HG02623 (cell line): ENCODE measurements around the gene GGCX.
"Not testable (repeated sequence)": the region's sequence is repeated elsewhere in the genome, so short reads cannot be mapped to it uniquely, and the experiment has no call there.

Experiments used
- ATAC-seq: cut with Tn5 transposase; IDR thresholded peaks from one replicate; pipeline ENCODE4 v1.9.1; 2021; ENCODE audit warnings: moderate library complexity; ENCODE audit not compliant: unreplicated experiment

Gene GGCX

DNA sequence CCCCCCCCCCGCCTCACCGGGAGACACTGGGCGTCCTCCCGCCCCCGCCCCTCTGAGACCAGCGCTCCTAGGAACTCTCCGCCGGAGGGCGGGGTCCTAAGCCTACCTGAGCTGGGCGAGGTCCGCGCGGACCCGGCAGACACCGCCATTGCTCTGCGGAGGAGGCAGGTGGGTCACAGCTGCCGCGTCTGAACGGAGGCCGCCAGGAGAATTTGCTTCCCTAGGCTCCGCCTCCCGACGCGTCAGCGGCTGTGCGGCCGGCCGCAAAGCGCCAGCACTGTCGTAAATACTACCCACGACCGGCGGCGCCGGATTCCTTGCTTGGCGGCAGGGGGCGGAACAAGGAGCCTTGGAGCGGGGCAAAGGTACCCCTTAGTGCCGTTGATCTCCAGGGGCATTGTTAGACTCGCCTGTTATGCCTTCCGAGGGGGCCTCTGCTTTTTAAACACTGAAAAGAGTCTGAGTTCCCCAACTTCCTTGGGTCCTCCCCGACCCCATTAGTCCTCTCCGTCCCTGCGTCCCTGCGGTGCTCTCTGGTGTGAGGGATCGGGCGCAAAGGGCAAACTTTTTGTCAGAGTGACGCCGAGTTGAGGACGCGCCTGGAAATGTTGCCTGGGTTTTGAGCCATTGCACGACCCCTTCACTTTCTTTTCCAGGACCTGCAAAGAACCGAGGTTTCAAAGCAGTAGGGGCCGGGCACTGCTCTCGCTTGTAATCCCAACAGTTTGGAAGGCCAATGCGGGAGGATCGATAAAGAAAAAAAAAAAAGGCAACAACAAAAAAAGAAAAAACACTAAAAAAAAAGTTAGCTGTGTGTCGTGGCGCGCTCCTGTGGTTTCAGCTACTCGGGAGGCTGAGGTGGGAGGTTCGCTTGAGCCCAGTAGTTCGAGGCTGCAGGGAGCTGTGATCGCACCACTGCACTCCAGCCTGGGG, at the start of gene GGCX:
GGCX (minus strand) TSS at position 214 of the 933 bp plus-strand sequence; CDS start at position 149, 65 bp downstream.
- peak; percentile 87 for ATAC-seq

DNA sequence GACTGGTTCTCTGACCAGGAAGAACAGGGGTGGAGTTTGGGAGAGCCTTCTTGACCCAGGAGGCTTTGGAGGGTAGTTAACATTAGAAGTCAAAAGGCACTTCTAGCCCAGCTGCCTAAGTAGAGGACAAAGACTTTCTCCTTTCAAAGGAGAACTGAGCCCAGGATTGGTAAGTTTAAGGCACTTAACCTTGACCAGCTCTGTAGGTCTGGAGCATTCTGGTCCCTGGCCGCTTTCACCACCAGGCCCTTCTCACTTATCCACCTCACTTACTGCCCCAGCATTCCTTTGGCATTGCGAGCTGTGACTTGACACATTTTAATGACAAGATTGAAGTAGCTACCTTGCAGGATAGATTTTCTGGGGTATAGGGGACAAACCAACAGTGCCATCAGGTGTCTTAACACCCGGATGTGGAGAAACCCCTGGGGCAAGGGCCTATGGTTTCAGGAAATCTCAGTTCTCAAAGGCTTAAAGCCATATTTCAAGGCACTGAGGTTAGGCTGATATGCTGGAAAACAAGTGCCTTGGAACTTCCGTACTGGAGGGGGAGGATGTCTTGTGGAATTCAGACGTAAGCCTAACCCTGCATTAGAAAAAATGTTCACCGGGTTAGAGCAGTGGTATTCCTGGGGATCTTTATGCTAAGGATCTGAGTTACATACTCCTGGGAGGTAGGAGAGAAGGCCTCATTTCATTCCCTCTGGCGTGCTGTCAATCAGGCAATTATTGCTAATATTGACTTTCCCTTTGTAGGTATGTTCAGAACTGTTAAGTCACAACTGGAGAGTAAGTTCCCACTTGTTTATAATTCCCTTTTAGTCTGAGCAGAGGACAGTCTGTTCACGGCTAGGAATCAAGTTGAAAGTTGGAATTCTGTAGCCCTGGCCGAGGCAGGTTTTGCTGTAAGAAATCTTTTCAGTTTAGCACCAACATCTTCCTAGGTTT, 46.2 kb upstream of the GGCX start:
- ATAC-seq = no peak

DNA sequence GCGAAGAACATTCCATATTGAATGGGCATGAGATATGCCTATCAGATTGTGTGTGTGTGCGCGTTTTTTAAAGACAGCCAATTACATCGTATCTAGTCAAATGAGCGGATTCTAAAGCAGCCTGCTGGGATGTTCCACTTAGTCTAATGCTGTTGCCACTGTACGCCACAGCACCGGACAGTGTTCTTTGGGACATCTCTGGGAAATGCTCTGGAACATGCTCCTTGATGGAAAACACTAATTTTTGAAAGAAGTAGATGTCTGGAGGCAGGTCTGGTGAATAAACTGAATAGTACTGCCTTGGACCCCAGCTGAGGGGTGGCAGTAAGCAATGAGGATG, 44.8 kb upstream of the GGCX start:
- no peak for ATAC-seq

- no peak for ATAC-seq
These were observed 44.3 kb upstream of the GGCX start for GRCh38 chr2:85605406-85606115.

DNA sequence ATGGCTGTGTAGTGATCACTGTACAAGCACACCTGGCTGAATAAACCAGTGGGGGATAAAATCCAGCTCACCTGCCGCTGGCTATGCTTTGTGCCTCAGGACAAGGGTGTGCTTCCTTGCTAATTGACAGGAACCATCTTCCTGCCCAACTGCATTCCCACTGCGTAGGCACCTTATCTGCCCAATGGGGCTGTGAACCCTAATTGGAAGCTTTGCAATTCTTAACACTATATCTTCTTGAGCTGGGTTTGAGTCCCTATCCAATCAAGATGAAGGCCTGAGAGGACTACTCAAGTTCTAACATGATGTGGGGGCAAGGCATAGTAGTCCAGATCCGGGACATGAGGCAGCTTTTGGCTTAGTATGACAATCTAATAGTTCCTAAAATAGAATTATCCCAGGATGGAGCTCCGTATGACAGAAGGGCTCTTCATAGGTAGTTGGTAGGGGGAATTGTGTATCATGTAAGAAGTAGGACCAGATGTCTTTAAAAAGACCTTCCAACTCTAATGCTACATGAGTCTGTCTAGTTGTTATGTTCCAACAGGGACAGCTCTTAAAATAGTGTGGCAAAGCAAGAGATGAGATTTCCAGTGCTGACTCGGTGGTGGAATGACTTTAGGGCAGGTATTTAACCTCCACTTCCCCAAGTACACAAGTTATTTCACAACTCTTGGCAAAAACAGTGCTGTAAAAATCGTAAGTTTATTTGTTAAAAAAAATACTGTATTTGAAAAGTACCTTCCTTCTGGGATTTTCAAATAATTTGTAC, 43.5 kb upstream of the GGCX start:
- ATAC-seq = no peak

GRCh38 chr2:85604133-85604444, 42.8 kb upstream of the GGCX start:
- ATAC-seq = not testable (repeated sequence)

GRCh38 chr2:85602476-85603234, 41.4 kb upstream of the GGCX start, which contains the start of gene TMEM150A:
TSS of gene TMEM150A (minus strand) at chr2:85602698. CDS start at chr2:85601948, 750 bp downstream.
- ATAC-seq = peak; percentile 96

GRCh38 chr2:85601771-85602475, 40.6 kb upstream of the GGCX start:
- ATAC-seq = peak; percentile 24

- ATAC-seq = no peak
These were observed 39.9 kb upstream of the GGCX start for GRCh38 chr2:85600951-85601770.

DNA sequence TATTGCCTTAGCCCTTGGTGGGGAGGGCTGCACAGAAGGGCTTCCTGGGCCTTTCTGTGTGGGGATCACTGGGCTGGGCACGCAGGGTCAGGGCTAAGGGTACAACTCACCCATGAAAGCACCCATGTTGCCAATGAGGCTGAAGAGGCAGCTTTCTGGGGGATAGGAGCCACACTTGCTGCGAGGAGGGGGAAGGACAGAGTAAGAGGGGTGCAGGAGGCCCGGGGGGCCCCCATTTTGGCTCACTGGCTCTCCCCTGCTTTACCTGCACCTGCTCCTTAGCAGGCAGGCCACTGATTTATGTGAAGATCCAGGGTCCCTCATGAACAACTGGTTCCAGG, 38.9 kb upstream of the GGCX start:
- no peak for ATAC-seq

GRCh38 chr2:85599468-85600234, 38.4 kb upstream of the GGCX start:
- no peak for ATAC-seq

DNA sequence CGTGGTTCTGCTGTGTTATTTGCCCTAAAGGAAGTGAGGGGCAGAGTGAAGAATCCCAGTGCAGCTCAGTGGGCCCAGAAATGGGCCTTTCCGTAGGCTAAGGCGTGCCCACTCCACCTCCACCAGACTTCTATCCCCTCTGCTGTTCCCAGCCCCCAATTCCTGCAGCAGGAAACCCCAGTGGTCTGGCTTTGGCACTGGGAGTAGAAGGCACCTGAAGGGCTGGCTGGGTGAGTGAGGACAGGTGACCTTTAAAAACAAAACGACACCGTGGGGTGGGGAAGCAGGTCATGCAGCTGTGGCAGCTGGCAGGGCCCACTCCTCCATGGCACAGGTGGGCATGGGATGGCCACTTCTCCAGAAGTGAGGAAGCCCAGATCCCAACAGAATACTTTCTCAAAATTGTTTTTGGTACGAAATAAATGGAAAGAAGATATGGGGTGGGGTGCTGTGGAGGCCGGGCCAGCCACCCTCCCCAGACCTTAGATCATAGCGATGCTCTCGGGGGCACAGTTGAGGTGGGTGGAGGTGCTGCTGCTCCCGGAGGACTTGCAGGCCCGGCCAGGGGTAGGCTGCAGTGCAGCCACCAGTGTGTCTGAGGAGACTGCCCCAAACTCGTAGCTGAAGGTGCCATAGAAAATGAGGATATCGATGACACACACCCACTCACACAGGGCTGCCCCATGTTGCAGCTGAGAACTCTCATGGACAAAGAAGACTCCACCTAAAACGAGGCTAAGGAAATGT, 37.5 kb upstream of the GGCX start:
- ATAC-seq = no peak

DNA sequence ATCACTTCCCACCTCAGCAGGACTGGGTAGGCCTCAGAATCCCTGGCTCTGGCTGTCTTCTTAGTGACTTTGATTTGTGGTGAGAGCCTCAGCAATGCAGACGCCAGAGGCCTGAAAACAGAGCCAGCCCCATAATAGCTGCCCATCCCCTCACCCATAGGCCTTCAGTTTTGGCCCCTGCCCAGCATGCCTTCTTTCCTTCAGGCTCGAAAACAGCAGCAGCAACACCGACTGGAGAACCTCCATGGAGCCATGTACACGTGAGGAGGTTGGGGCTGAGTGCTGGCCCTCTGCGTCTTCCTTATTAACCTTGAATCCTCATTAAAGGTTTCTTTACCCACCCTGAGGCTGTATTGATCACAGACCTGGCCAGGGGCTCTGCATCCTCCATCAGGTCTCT, 35.9 kb upstream of the GGCX start:
- ATAC-seq = no peak

DNA sequence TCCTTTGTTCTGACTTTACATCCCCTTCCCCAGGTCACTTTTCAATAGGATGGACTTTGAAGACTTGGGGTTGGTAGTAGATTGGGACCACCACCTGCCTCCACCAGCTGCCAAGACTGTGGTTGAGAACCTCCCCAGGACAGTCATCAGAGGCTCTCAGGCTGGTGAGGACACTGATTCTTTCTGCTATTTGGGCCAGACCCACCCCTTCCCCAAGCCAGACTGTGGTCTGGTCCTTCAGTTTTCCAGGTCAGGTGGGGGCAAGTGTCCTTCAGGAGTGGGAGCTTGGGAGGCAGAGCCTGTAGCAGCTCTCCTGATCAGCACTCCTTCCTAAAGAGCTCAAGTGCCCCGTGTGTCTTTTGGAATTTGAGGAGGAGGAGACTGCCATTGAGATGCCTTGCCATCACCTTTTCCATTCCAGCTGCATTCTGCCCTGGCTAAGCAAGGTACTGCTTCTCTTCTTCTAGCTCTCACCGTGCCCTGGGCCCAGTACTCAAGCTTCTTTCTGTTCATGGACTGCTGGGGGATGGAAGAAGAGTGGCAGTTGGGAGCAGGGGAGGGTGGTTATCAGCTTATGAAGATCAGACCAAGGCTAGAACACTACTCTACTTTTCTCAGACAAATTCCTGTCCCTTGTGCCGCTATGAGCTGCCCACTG, 35.3 kb upstream of the GGCX start:
- no peak for ATAC-seq

GRCh38 chr2:85596026-85596333, 34.7 kb upstream of the GGCX start:
- no peak for ATAC-seq

DNA sequence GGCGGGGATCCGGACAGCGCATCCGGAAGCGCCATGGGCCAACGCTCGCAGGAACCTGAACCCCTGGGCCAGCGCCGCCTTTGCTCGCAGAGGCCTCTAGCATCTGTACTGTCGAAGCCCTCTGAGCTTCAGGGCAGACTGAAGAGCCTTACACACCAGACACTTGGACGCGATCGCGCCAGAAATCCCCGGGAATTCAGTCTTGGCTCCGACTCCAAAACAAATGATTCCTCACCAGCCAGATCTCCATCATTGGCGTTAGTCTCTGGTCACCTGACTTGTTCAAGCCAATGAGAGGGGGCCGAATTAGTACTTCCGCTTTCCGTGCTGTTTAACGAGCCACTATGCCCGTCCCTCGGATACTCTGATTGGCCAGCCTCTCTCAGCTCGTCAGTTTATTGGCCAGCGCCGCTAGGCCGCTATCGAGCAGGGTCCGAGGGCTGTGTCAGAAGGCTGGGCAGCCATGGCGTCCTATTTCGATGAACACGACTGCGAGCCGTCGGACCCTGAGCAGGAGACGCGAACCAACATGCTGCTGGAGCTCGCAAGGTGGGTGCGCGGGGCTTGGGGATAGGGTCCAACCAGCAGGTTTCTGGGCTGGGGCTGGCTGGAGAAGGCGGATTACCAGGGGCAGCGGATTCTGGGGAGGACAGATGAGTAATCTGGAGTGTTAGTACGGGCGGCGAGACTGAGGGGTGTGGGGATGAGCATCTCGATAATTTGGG, 34.2 kb upstream of the GGCX start, which contains the start of gene RNF181:
RNF181 (plus strand) TSS at position 445 of the 725 bp plus-strand sequence; CDS start at position 464, 19 bp downstream.
- peak; percentile 98 for ATAC-seq
